ENCODE results near the gene CHI3L2. TPM values are rescaled to one million over a fixed set of nuclear protein-coding genes. Genes with fewer than 3 reads are reported as not detected.

CHI3L2 gene
- total RNA-seq, 1 donor from 2014 or later: not detected

- TF ChIP-seq CTCF (conservative IDR thresholded peaks at IDR 0.05; ENCODE audit: low read depth, low read length): no peak
- H3K4me3 ChIP-seq (ENCODE audit: low read depth, low read length): no peak overlapping the region
- no peak for DNase-seq (ENCODE audit: low read depth)
These were observed 18.6 kb upstream of the CHI3L2 start for GRCh38 chr1:111208921-111209320.

- no peak for TF ChIP-seq CTCF (conservative IDR thresholded peaks at IDR 0.05; ENCODE audit: low read depth, low read length)
- DNase-seq (ENCODE audit: low read depth): no peak
These were observed 17.9 kb upstream of the CHI3L2 start for GRCh38 chr1:111209622-111210021.

GRCh38 chr1:111211921-111212320 lies 15.6 kb upstream of the CHI3L2 start:
- DNase-seq (ENCODE audit: low read depth): no peak
- no peak for TF ChIP-seq CTCF (conservative IDR thresholded peaks at IDR 0.05; ENCODE audit: low read depth, low read length)
- no peak overlapping the region for H3K4me3 ChIP-seq (ENCODE audit: low read depth, low read length)

More at GRCh38 chr1:111209622-111210021, 17.9 kb upstream of the CHI3L2 start:
- H3K4me3 ChIP-seq (ENCODE audit: low read depth, low read length): no peak overlapping the region

GRCh38 chr1:111212634-111213335 lies 14.7 kb upstream of the CHI3L2 start:
- no peak for DNase-seq (ENCODE audit: low read depth)
- H3K4me3 ChIP-seq (ENCODE audit: low read depth, low read length): no peak overlapping the region
- no peak for TF ChIP-seq CTCF (conservative IDR thresholded peaks at IDR 0.05; ENCODE audit: low read depth, low read length)

- DNase-seq (ENCODE audit: low read depth): no peak
- H3K4me3 ChIP-seq (ENCODE audit: low read depth, low read length): no peak overlapping the region
- no peak for TF ChIP-seq CTCF (conservative IDR thresholded peaks at IDR 0.05; ENCODE audit: low read depth, low read length)
These were observed 14.1 kb upstream of the CHI3L2 start for GRCh38 chr1:111213412-111213811.

GRCh38 chr1:111214074-111214801 lies 13.3 kb upstream of the CHI3L2 start:
- no peak for DNase-seq (ENCODE audit: low read depth)
- no peak overlapping the region for H3K4me3 ChIP-seq (ENCODE audit: low read depth, low read length)
- TF ChIP-seq CTCF (conservative IDR thresholded peaks at IDR 0.05; ENCODE audit: low read depth, low read length): no peak

Measured in epithelial cell of proximal tubule (primary cell).